NCI-H1436 (cell line): ENCODE measurements around the gene CLIP2.
"Not testable (repeated sequence)": the region's sequence is repeated elsewhere in the genome, so short reads cannot be mapped to it uniquely, and the experiment has no call there.

Experiments used
- DNase-seq: peaks from one replicate; lab custom pipeline; 2025; lab: John Stamatoyannopoulos, UW

CLIP2 gene

GRCh38 chr7:74297516-74298233 lies 8.5 kb downstream of the CLIP2 start:
- DNase-seq = no peak

- DNase-seq = no peak
Measured at GRCh38 chr7:74299401-74299800, 10.2 kb downstream of the CLIP2 start.

GRCh38 chr7:74300926-74301325 lies 11.7 kb downstream of the CLIP2 start:
- no peak for DNase-seq

- no peak for DNase-seq
Measured at GRCh38 chr7:74302745-74303221, 13.6 kb downstream of the CLIP2 start.

GRCh38 chr7:74304550-74304949 lies 15.3 kb downstream of the CLIP2 start:
- DNase-seq = no peak

- DNase-seq = no peak
Measured at GRCh38 chr7:74306004-74306729, 17.0 kb downstream of the CLIP2 start.

GRCh38 chr7:74306730-74307469 lies 17.7 kb downstream of the CLIP2 start:
- no peak for DNase-seq

- no peak for DNase-seq
Measured at GRCh38 chr7:74307738-74308505, 18.7 kb downstream of the CLIP2 start.

GRCh38 chr7:74309181-74309580 lies 20.0 kb downstream of the CLIP2 start:
- no peak for DNase-seq

GRCh38 chr7:74311305-74311744 lies 22.1 kb downstream of the CLIP2 start:
- no peak for DNase-seq

- DNase-seq = no peak
Measured at GRCh38 chr7:74312418-74313028, 23.3 kb downstream of the CLIP2 start.

GRCh38 chr7:74315891-74316290 lies 26.7 kb downstream of the CLIP2 start:
- not testable (repeated sequence) for DNase-seq

GRCh38 chr7:74317146-74317782 lies 28.1 kb downstream of the CLIP2 start:
- DNase-seq = no peak

GRCh38 chr7:74318043-74318442 lies 28.8 kb downstream of the CLIP2 start:
- no peak for DNase-seq

- no peak for DNase-seq
Measured at GRCh38 chr7:74320645-74321221, 31.5 kb downstream of the CLIP2 start.

- DNase-seq = not testable (repeated sequence)
Measured at GRCh38 chr7:74322892-74323291, 33.7 kb downstream of the CLIP2 start.

GRCh38 chr7:74324531-74325209 lies 35.5 kb downstream of the CLIP2 start:
- no peak for DNase-seq

- DNase-seq = no peak
Measured at GRCh38 chr7:74325210-74325565, 36.0 kb downstream of the CLIP2 start.

GRCh38 chr7:74329225-74329624 lies 40.0 kb downstream of the CLIP2 start:
- DNase-seq = no peak
